Upper lobe of left lung (tissue), 6 donors: ENCODE measurements around the gene YPEL2. TPM values are rescaled to one million over a fixed set of nuclear protein-coding genes. Genes with fewer than 3 reads are reported as not detected.

ENCODE experiments used
- ATAC-seq, 2 donors: fragments of 200-7000 bp; cut with Tn5 transposase; one replicate each; pipeline ENCODE4 v1.9.1; 2022; ENCODE audit warnings: mild to moderate bottlenecking in 2 of 2, moderate library complexity in 2 of 2; ENCODE audit not compliant: low FRiP score in 2 of 2
- DNase-seq, 2 donors: peaks; one replicate each; pipeline ENCODE4 v3.0.0-alpha.2; 2019 to 2020
- H3K27ac ChIP-seq, 4 donors: fragments of 200-600 bp; sonication (generic); one replicate each; pipeline ENCODE4 v1.5.1; 2016 to 2019
- H3K27me3 ChIP-seq, 4 donors: fragments of 200-600 bp; sonication (generic); one replicate each; pipeline ENCODE4 v1.5.1; 2017 to 2019
- H3K36me3 ChIP-seq, 4 donors: fragments of 200-600 bp; sonication (generic); one replicate each; pipeline ENCODE4 v1.5.1; 2016 to 2019
- H3K4me1 ChIP-seq, 4 donors: fragments of 200-600 bp; sonication (generic); one replicate each; pipeline ENCODE4 v1.5.1; 2018 to 2019
- H3K4me3 ChIP-seq, 4 donors: fragments of 200-600 bp; sonication (generic); one replicate each; pipeline ENCODE4 v1.5.1; 2017 to 2019; ENCODE audit warnings: mild to moderate bottlenecking in 2 of 4, moderate library complexity in 1 of 4
- H3K9me3 ChIP-seq, 4 donors: fragments of 200-600 bp; sonication (generic); one replicate each; pipeline ENCODE4 v1.5.1; 2018 to 2019
- CTCF ChIP-seq, 6 experiments: fragments of 450-650 bp in 4 of 6; fragments of 200-600 bp in 2 of 6; sonication (generic) in 2 of 6; IDR thresholded peaks; one replicate each; pipeline ENCODE4 v1.5.1; 2016 to 2019; ENCODE audit warnings: antibody characterized with exemption in 6 of 6
- EP300 ChIP-seq, 4 donors: sonication (generic); formaldehyde crosslinking; IDR thresholded peaks; one replicate each; pipeline ENCODE4 v1.5.1; 2017; ENCODE audit warnings: antibody characterized with exemption in 4 of 4, control low read depth in 2 of 4
- POLR2A ChIP-seq, 4 donors: fragments of 450-650 bp; IDR thresholded peaks; one replicate each; pipeline ENCODE4 v1.5.1; 2016 to 2017; ENCODE audit warnings: antibody characterized with exemption in 4 of 4, mild to moderate bottlenecking in 2 of 4
- POLR2AphosphoS5 ChIP-seq, 2 donors: sonication (generic); formaldehyde crosslinking; IDR thresholded peaks; one replicate each; pipeline ENCODE4 v1.5.1; 2017; ENCODE audit warnings: antibody characterized with exemption in 2 of 2
- WGBS, 2 donors: methylation state at CpG; one replicate each; pipeline ENCODE4 v1.1.5; 2017 to 2018; 5-methylcytosine and 5-hydroxymethylcytosine counted together
- total RNA-seq, 6 donors: library from RNA; depleted of rRNA in 4 of 6; stranded (reverse); fragments of >200 nt in 4 of 6; gene quantifications; one replicate each; pipeline versions ENCODE4 v1.1.0 to v1.2.1, GENCODE V29; 2016 to 2021
- donor health status: DM: no; HTN: no; CAD: no; lungs with moderate emphysema.
- donor health status: DM: no; HTN: yes; CAD: no; lungs with severe emphysema.

Gene YPEL2
- total RNA-seq, 6 donors from 2014 or later: 17.5 to 38.8 (median 26.8) TPM

DNA sequence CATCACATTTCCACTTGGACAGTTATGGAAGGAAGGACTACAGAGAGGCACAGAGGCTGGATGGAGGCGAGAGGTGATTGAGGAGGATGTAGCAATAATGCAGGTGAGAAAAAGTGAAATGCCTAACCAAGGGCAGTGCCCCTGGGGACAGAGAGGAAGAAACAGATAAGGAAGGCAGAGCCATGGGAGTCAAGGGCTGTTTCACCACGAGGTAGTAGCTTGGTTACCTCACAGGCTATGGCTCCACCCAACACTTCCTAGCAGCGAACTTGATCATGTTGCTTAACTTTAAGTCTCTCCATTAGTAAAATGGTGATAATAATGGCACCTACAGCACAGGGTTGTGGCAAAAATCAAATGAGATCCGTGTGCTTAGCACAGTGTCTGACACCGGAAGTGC lies 83.9 kb downstream of the YPEL2 start:
- DNase-seq: peak in 1 of 2 donors; percentile 35
- H3K4me1 ChIP-seq: peaks cover 0 to 3% (median 0%) of the 10 kb centered on the region in 4 donors
- H3K9me3 ChIP-seq: no peaks in the 10 kb centered on the region
- WGBS, 2 donors: 53 to 57% methylated on average over 5 of the region's 5 CpGs
- H3K27me3 ChIP-seq: no peaks in the 10 kb centered on the region
- H3K4me3 ChIP-seq: no peak overlapping the region
- H3K27ac ChIP-seq: no peak overlapping the region
- H3K36me3 ChIP-seq: no peaks in the 10 kb centered on the region
- TF ChIP-seq POLR2A (IDR thresholded peaks at IDR 0.05) (no peak), EP300 (IDR thresholded peaks at IDR 0.05) (no peak), CTCF (IDR thresholded peaks at IDR 0.05) (no peak)
- ATAC-seq: peak; percentile 47 to 56

- DNase-seq: no peak
- no peak for ATAC-seq
- Histone ChIP-seq H3K4me3 (no peak overlapping the region), H3K36me3 (no peaks in the 10 kb centered on the region), H3K27me3 (no peaks in the 10 kb centered on the region), H3K27ac (no peak overlapping the region), H3K4me1 (peaks cover 0 to 3% (median 0%) of the 10 kb centered on the region in 4 donors), H3K9me3 (no peaks in the 10 kb centered on the region)
- WGBS, 2 donors: 87 to 90% methylated on average over 4 of the region's 4 CpGs
- TF ChIP-seq EP300 (IDR thresholded peaks at IDR 0.05) (no peak), POLR2AphosphoS5 (IDR thresholded peaks at IDR 0.05) (no peak), POLR2A (IDR thresholded peaks at IDR 0.05) (no peak), CTCF (IDR thresholded peaks at IDR 0.05) (no peak)
Observed at GRCh38 chr17:59416184-59416583, 84.7 kb downstream of the YPEL2 start.

DNA sequence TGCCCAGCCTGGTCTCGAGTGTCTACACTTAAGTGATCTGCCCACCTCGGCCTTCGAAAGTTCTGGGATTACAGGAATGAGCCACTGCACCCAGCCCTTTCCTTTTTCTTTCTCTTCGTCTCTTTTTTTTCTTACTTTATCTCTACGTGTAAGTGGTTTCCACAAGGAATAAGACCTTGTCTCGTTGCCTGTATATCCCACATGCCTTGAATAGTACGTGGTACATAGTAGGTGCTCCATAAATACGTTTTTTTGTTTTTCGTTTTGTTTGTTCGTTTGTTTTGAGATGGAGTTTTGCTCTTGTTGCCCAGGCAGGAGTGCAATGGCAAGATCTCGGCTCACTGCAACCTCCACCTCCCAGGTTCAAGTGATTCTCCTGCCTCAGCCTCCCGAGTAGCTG lies 86.0 kb downstream of the YPEL2 start:
- DNase-seq (no peak), ATAC-seq (no peak)
- Histone ChIP-seq H3K27me3 (no peaks in the 10 kb centered on the region), H3K4me3 (no peak overlapping the region), H3K9me3 (no peaks in the 10 kb centered on the region), H3K4me1 (peaks cover 0 to 3% (median 0%) of the 10 kb centered on the region in 4 donors), H3K27ac (no peak overlapping the region), H3K36me3 (no peaks in the 10 kb centered on the region)
- TF ChIP-seq CTCF (IDR thresholded peaks at IDR 0.05) (no peak), EP300 (IDR thresholded peaks at IDR 0.05) (no peak), POLR2A (IDR thresholded peaks at IDR 0.05) (no peak), POLR2AphosphoS5 (IDR thresholded peaks at IDR 0.05) (no peak)
- 94 to 95% methylated on average over 12 of the region's 12 CpGs for WGBS, 2 donors

- no peak for TF ChIP-seq POLR2A (IDR thresholded peaks at IDR 0.05)
- TF ChIP-seq POLR2AphosphoS5 (IDR thresholded peaks at IDR 0.05): no peak
- TF ChIP-seq CTCF (IDR thresholded peaks at IDR 0.05): no peak
- no peak for TF ChIP-seq EP300 (IDR thresholded peaks at IDR 0.05)
- DNase-seq (no peak), ATAC-seq (peak in 1 of 2 donors; percentile 6)
- Histone ChIP-seq H3K4me1 (peaks cover 5 to 11% (median 8%) of the 10 kb centered on the region in 4 donors), H3K9me3 (no peaks in the 10 kb centered on the region), H3K27me3 (no peaks in the 10 kb centered on the region), H3K36me3 (no peaks in the 10 kb centered on the region), H3K4me3 (no peak overlapping the region), H3K27ac (no peak overlapping the region)
- 50 to 58% methylated on average over 4 of the region's 4 CpGs for WGBS, 2 donors
Observed at GRCh38 chr17:59418732-59419166, 87.3 kb downstream of the YPEL2 start.

GRCh38 chr17:59420901-59421300 lies 89.4 kb downstream of the YPEL2 start:
- Histone ChIP-seq H3K4me3 (no peak overlapping the region), H3K27ac (no peak overlapping the region), H3K36me3 (no peaks in the 10 kb centered on the region), H3K9me3 (no peaks in the 10 kb centered on the region), H3K4me1 (peaks cover 8 to 19% (median 12%) of the 10 kb centered on the region in 4 donors), H3K27me3 (no peaks in the 10 kb centered on the region)
- ATAC-seq: no peak
- WGBS, 2 donors: 90 to 96% methylated on average over 3 of the region's 3 CpGs
- no peak for DNase-seq
- TF ChIP-seq CTCF (IDR thresholded peaks at IDR 0.05): no peak
- no peak for TF ChIP-seq POLR2A (IDR thresholded peaks at IDR 0.05)
- no peak for TF ChIP-seq EP300 (IDR thresholded peaks at IDR 0.05)
- no peak for TF ChIP-seq POLR2AphosphoS5 (IDR thresholded peaks at IDR 0.05)
